GM20000 (cell line): Measurements from ENCODE around the gene GUCD1.
"Not testable (repeated sequence)": the region's sequence is repeated elsewhere in the genome, so short reads cannot be mapped to it uniquely, and the experiment has no call there.

Source experiments
- DNase-seq: peaks from one replicate; pipeline ENCODE4 v3.0.0; 2012; ENCODE audit warnings: low spot score
- TF ChIP-seq, protein P1 (sequence below): IDR thresholded peaks from 2 replicates; pipeline ENCODE4 v1.5.1; 2012; ENCODE audit warnings: mild to moderate bottlenecking, control low read depth; ENCODE audit errors: extremely low read depth, missing control alignments

The GUCD1 gene

DNA sequence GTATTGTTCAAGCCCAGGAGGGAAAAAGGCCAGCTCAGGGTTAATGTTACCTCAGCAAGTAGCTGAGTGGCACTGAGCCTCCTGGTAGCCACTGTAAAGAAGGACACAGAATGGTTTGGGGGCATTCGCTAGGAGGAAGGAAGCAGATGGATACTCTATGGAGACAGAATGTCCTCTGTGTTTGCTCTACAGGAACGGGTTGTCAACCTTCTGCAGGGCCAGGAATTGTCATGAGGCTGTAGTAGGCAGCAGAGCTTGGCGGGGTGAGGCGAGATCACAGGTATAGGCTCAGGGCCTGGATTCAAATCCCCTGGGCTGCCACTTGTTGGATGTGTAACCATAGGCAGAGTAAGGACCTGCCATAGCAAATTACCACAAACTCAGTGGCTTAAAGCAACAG lies 40.9 kb upstream of the GUCD1 start:
- no peak for DNase-seq
- TF ChIP-seq, protein P1, sequence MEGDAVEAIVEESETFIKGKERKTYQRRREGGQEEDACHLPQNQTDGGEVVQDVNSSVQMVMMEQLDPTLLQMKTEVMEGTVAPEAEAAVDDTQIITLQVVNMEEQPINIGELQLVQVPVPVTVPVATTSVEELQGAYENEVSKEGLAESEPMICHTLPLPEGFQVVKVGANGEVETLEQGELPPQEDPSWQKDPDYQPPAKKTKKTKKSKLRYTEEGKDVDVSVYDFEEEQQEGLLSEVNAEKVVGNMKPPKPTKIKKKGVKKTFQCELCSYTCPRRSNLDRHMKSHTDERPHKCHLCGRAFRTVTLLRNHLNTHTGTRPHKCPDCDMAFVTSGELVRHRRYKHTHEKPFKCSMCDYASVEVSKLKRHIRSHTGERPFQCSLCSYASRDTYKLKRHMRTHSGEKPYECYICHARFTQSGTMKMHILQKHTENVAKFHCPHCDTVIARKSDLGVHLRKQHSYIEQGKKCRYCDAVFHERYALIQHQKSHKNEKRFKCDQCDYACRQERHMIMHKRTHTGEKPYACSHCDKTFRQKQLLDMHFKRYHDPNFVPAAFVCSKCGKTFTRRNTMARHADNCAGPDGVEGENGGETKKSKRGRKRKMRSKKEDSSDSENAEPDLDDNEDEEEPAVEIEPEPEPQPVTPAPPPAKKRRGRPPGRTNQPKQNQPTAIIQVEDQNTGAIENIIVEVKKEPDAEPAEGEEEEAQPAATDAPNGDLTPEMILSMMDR: no peak

DNA sequence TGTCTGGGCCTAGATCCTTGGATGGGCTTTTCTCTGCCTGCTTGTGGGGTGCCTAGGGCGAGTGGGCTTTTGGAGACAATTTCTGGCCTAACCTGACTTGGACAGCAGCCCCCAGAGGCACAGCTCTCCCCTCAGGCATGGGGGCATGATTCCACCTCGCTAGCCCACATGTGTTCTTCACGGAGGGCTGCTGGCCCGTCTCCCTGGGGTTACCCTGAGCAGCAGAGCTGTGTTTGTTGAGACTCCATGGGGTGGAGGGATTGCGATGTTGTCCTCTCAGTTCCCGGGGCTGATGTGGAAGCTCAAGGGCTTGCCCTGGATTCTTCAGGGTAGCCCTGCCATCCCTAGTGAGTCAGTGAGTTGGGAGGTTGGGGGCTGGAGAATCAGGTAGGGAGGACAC lies 40.3 kb upstream of the GUCD1 start:
- TF ChIP-seq, protein P1: no peak
- DNase-seq: no peak

DNA sequence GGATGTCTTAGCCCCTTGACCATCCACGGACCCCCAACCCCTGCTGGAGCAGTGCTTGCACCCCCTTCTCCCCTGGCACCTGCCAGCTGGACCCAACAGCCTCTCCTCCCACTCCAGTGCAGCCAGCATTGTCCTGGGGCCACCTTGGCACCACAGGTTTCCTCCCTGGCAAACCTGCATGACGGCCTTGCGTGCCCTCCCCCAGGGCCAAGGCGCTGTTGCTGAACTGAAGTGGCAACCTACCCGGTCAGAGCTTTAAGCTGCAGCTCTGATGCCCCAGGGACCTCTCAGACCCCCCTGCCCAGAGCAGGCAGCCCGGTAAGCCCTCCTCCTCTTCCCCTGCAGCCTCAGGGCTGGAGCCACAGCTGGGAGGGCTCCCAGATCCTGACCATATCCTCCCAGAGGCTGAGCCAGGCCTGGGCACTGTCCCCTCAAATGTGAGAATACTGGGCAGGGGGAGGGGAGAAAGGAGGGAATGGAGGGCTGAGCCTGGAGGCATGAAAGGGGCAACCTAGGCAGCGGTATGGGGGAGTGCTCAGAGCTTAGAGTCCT lies 39.7 kb upstream of the GUCD1 start:
- no peak for DNase-seq
- TF ChIP-seq, protein P1: no peak

DNA sequence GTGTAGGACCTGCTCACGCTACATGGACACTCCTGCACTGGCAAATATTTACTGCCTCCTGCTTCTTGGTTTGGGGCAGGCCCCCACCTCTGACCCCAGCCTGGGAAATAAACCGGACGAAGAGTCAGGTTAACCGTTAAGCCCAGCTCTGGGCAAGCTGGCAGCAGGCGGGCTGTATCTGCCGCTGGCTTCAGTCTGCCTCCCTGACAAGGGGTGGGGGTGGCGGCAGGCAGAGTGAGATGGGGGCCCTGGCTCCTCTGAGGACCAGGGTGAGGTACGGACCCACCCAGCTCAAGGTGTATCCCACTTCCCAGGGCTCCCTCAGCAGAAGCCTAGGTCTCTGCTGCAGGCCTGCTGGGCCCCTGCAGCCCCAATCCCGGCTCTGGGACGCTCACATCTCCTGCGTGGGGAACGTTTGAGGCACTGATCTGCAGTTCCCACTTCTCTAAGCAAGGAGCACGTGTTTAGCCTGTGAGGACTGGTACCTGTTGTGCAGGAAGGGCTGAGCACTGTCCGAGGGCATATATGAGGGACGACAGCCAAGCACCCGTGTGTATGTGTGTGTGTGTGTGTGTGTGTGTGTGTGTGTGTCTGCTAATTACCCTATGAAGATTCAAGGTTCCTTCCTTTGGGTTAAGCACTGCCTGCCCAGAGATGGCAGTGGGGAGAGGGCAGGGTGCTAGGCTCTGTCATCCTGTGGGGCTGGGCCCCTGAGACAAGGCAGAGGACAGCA lies 39.1 kb upstream of the GUCD1 start:
- TF ChIP-seq, protein P1: no peak
- DNase-seq: peak; percentile 14

DNA sequence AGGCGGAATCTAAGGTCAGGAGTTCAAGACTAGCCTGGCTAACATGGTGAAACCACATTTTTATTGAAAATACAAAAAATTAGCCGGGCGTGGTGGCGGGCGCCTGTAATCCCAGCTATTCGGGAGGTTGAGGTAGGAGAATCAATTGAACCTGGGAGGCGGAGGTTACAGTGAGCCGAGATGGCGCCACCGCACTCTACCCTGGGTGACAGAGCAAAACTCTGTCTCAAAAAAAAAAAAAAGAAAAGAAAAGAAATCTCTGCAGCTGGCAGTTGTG lies 38.6 kb upstream of the GUCD1 start:
- DNase-seq: not testable (repeated sequence)

DNA sequence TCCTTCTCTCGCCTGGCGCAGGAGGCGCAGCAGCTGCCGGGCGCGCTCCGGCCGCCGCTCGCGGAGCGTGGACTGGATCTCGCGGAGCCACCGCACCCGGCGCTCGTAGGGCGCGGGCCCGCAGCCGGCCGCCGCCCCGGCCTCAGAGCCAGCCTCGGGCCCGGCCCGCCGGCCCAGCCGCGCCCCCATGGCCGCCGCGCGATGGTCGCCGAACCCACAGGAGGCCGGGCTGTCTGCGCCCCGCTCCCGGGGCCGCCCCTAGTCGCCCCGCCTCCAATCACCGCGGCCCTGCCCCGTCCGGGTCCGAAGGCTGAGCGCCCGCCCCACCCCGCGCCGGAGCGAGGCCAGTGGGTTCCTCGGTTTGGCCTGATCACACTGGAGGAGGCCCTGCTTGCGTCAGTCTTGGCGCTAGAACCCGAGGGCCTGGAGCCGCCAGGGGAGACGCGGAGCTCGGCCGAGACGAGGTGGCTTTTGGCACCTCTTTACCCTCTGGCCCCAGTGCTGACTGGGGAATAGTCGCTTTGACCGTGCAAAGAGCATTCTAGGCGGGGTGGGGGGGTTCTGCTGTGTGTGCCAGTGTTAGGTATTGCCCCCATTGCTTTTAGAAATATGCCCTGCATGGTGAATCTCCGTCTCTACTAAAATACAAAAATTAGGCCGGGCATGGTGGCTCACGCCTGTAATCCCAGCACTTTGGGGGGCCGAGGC lies 38.1 kb upstream of the GUCD1 start, which contains the start of gene LRRC75B:
Gene LRRC75B (minus strand): TSS at position 223 of the 708 bp plus-strand sequence. CDS start 34 bp downstream, at position 189.
- DNase-seq: peak; percentile 96

DNA sequence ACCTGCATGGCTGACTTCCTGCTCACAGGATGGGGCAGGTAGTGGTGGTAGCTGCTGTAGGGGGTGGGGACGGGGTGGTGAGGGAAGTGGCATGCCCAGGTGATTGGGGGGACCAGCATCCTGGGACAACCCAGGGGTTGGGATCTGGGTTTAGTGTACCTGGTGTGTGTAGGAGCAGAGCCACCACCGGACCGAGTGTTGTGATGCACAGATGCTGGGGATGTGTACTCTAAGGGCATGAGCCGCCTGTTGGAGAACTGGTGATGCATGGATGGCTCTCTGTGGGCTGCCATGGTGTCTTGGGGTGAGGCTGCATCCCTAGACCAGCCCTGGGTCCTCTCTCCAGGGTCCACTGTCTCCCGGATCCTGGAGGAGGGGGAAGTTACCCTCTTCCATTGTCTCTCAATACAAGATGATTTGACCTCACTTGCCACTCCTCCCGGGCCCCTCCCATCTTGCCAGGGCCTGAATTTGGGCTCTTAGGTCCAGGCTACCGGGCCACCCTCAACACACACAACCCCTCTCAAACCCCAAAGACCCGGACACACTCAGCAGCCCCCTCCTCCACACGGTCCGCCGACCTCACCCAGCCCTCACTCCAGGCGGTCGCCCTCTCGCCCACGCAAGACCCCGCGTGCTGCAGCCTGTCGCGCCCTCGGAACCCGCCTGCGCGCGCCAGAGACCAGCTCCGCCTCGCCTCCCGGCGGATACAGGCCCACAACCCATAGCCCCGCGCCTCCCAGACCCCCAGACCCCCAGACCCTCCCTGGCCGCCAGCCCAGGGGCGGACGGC lies 37.3 kb upstream of the GUCD1 start:
- DNase-seq: peak; percentile 68
- TF ChIP-seq, protein P1: no peak

More for the DNA sequence above, 38.1 kb upstream of the GUCD1 start, which contains the start of gene LRRC75B:
- TF ChIP-seq, protein P1: no peak
